ENCODE data around the gene TCF7. TPM values are rescaled to one million over a fixed set of nuclear protein-coding genes. Genes with fewer than 3 reads are reported as not detected.

TCF7 gene
- total and polyA plus RNA-seq, 2 of the 13 experiments (the other 11 are each of a cell fraction or from before 2014, with no cell fraction given): 6.3 to 6.8 TPM

DNA sequence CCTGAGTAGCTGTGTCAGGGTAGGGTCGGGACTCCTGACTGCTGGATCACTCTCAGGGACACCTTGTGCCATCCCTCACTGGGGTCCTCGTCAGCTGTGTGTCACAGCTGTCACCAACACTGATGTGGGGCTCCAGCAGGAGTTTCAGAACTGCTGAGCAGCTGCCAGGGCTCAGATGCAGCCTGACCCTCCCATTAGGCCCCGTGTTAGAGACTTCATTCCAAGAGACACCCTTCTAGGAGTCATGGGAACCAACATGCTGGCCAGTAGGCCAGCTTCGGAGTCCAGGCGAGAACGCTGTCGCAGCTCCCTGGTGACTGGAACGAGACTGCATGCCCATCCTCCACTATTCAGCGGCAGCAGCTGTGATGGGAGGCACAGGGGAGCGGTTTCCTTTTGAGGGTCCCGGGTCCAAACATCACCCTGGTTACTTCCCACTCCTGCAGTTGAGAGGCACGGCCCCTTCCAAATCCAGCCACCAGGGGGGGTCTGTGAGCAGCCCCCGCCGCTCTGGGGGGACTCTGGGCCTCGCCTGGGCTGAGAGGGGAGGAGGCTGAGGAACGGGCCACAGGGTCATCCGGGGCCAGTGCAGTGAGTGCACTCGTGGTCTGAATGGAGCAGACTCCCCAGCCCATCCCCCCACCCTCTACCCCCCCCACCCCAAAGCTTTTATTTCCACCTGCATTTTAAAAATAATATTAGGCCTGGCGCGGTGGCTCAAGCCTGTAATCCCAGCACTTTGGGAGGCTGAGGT lies 12.6 kb upstream of the TCF7 start (continued):
- TF ChIP-seq, protein P1, sequence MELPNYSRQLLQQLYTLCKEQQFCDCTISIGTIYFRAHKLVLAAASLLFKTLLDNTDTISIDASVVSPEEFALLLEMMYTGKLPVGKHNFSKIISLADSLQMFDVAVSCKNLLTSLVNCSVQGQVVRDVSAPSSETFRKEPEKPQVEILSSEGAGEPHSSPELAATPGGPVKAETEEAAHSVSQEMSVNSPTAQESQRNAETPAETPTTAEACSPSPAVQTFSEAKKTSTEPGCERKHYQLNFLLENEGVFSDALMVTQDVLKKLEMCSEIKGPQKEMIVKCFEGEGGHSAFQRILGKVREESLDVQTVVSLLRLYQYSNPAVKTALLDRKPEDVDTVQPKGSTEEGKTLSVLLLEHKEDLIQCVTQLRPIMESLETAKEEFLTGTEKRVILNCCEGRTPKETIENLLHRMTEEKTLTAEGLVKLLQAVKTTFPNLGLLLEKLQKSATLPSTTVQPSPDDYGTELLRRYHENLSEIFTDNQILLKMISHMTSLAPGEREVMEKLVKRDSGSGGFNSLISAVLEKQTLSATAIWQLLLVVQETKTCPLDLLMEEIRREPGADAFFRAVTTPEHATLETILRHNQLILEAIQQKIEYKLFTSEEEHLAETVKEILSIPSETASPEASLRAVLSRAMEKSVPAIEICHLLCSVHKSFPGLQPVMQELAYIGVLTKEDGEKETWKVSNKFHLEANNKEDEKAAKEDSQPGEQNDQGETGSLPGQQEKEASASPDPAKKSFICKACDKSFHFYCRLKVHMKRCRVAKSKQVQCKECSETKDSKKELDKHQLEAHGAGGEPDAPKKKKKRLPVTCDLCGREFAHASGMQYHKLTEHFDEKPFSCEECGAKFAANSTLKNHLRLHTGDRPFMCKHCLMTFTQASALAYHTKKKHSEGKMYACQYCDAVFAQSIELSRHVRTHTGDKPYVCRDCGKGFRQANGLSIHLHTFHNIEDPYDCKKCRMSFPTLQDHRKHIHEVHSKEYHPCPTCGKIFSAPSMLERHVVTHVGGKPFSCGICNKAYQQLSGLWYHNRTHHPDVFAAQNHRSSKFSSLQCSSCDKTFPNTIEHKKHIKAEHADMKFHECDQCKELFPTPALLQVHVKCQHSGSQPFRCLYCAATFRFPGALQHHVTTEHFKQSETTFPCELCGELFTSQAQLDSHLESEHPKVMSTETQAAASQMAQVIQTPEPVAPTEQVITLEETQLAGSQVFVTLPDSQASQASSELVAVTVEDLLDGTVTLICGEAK (IDR thresholded peaks at IDR 0.05): no peak
- TF ChIP-seq, protein P1 (CRISPR knock-in tag; IDR thresholded peaks at IDR 0.05): no peak
- TF ChIP-seq ZKSCAN8 (CRISPR knock-in tag; IDR thresholded peaks at IDR 0.05; ENCODE audit: borderline replicate concordance): no peak; the same call in 1 of the 2 replicates
- TF ChIP-seq NFIB (CRISPR knock-in tag; IDR thresholded peaks at IDR 0.05; ENCODE audit: borderline replicate concordance): no peak
- TF ChIP-seq JDP2 (CRISPR knock-in tag; IDR thresholded peaks at IDR 0.05; ENCODE audit: borderline replicate concordance): no peak
- TF ChIP-seq, protein P2, sequence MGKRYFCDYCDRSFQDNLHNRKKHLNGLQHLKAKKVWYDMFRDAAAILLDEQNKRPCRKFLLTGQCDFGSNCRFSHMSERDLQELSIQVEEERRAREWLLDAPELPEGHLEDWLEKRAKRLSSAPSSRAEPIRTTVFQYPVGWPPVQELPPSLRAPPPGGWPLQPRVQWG (CRISPR knock-in tag; IDR thresholded peaks at IDR 0.05; ENCODE audit: borderline replicate concordance, low read depth): no peak
- TF ChIP-seq, protein P3, sequence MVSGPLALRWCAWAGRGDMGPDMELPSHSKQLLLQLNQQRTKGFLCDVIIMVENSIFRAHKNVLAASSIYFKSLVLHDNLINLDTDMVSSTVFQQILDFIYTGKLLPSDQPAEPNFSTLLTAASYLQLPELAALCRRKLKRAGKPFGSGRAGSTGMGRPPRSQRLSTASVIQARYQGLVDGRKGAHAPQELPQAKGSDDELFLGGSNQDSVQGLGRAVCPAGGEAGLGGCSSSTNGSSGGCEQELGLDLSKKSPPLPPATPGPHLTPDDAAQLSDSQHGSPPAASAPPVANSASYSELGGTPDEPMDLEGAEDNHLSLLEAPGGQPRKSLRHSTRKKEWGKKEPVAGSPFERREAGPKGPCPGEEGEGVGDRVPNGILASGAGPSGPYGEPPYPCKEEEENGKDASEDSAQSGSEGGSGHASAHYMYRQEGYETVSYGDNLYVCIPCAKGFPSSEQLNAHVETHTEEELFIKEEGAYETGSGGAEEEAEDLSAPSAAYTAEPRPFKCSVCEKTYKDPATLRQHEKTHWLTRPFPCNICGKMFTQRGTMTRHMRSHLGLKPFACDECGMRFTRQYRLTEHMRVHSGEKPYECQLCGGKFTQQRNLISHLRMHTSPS (CRISPR knock-in tag; IDR thresholded peaks at IDR 0.05; ENCODE audit: low read depth): no peak
- TF ChIP-seq, protein P4, sequence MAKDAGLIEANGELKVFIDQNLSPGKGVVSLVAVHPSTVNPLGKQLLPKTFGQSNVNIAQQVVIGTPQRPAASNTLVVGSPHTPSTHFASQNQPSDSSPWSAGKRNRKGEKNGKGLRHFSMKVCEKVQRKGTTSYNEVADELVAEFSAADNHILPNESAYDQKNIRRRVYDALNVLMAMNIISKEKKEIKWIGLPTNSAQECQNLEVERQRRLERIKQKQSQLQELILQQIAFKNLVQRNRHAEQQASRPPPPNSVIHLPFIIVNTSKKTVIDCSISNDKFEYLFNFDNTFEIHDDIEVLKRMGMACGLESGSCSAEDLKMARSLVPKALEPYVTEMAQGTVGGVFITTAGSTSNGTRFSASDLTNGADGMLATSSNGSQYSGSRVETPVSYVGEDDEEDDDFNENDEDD (CRISPR knock-in tag; IDR thresholded peaks at IDR 0.05; ENCODE audit: borderline replicate concordance): no peak
- no peak for TF ChIP-seq BRCA1 (CRISPR knock-in tag; IDR thresholded peaks at IDR 0.05)
- TF ChIP-seq, protein P5, sequence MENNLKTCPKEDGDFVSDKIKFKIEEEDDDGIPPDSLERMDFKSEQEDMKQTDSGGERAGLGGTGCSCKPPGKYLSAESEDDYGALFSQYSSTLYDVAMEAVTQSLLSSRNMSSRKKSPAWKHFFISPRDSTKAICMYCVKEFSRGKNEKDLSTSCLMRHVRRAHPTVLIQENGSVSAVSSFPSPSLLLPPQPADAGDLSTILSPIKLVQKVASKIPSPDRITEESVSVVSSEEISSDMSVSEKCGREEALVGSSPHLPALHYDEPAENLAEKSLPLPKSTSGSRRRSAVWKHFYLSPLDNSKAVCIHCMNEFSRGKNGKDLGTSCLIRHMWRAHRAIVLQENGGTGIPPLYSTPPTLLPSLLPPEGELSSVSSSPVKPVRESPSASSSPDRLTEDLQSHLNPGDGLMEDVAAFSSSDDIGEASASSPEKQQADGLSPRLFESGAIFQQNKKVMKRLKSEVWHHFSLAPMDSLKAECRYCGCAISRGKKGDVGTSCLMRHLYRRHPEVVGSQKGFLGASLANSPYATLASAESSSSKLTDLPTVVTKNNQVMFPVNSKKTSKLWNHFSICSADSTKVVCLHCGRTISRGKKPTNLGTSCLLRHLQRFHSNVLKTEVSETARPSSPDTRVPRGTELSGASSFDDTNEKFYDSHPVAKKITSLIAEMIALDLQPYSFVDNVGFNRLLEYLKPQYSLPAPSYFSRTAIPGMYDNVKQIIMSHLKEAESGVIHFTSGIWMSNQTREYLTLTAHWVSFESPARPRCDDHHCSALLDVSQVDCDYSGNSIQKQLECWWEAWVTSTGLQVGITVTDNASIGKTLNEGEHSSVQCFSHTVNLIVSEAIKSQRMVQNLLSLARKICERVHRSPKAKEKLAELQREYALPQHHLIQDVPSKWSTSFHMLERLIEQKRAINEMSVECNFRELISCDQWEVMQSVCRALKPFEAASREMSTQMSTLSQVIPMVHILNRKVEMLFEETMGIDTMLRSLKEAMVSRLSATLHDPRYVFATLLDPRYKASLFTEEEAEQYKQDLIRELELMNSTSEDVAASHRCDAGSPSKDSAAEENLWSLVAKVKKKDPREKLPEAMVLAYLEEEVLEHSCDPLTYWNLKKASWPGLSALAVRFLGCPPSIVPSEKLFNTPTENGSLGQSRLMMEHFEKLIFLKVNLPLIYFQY (CRISPR knock-in tag; IDR thresholded peaks at IDR 0.05; ENCODE audit: borderline replicate concordance): peak; percentile 77; the same call in 1 of the 2 replicates
- TF ChIP-seq MIXL1 (CRISPR knock-in tag; IDR thresholded peaks at IDR 0.05): no peak
- no peak for TF ChIP-seq ZNF44 (CRISPR knock-in tag; IDR thresholded peaks at IDR 0.05)

Data from HepG2 (cell line).